PFSK-1 (cell line): ENCODE data around the gene SLCO3A1.

Source experiments
- FOXP2 ChIP-seq: optimal IDR thresholded peaks from 2 replicates; pipeline ENCODE3; 2011; ENCODE audit warnings: borderline replicate concordance, control low read depth, inconsistent platforms; ENCODE audit not compliant: insufficient read depth; ENCODE audit errors: extremely low read length, extremely low read depth
- POLR2AphosphoS5 ChIP-seq: IDR thresholded peaks from 2 replicates; pipeline ENCODE4 v1.6.1; 2012; ENCODE audit warnings: low read depth, mild to moderate bottlenecking, control low read depth, low read length, moderate library complexity
- SIN3A ChIP-seq: IDR thresholded peaks from 2 replicates; pipeline ENCODE4 v1.6.1; 2012; ENCODE audit warnings: mild to moderate bottlenecking, low read length, moderate library complexity, borderline replicate concordance; ENCODE audit not compliant: insufficient read depth
- TAF1 ChIP-seq: IDR thresholded peaks from 2 replicates; pipeline ENCODE4 v1.6.1; 2012; ENCODE audit warnings: low read length, control low read depth, borderline replicate concordance; ENCODE audit not compliant: insufficient read depth

DNA sequence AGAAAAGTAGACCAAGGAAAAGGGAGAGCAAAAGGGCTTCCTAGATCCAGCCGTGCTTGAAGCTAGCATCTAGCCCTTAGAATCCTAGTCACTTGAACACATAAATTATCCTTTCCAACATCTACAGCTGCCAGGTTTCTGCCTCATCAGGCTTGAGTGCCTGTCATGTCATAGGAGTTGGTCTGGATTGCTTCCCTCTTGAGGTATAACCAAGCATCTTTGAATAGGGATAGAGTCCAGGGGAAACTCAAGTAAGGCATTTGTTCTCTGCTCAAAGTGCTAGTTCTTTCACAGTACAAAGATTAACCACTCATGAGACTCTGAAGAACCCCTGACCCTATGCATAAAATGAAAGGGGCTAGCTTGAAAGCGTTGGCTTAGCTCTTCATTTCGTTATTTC is 72.3 kb downstream of the SLCO3A1 start:
- TF ChIP-seq POLR2AphosphoS5 = no peak
- TF ChIP-seq TAF1 = no peak
- no peak for TF ChIP-seq FOXP2
- TF ChIP-seq SIN3A = no peak
